Measurements from ENCODE around the gene SLCO2A1.

SLCO2A1 gene

GRCh38 chr3:134067531-134068161 lies 37.9 kb upstream of the SLCO2A1 start:
- no peak overlapping the region for H3K4me2 ChIP-seq
- no peak overlapping the region for H3K27ac ChIP-seq
- no peak overlapping the region for H2AFZ ChIP-seq (ENCODE audit: low read depth)
- no peak for TF ChIP-seq CTCF (conservative IDR thresholded peaks at IDR 0.05; ENCODE audit: low read depth, low read length)
- no peaks in the 10 kb centered on the region for H4K20me1 ChIP-seq (ENCODE audit: insufficient read depth)
- H3K4me3 ChIP-seq (IDR thresholded peaks at IDR 0.05; ENCODE audit: insufficient read depth, low read depth, low read length), result no peak overlapping the region
- no peaks in the 10 kb centered on the region for H3K4me1 ChIP-seq (ENCODE audit: low read depth, poor library complexity, severe bottlenecking)
- no peaks in the 10 kb centered on the region for H3K79me2 ChIP-seq (ENCODE audit: insufficient read depth, low read depth)
- no peaks in the 10 kb centered on the region for H3K36me3 ChIP-seq (ENCODE audit: insufficient read depth)
- H3K9ac ChIP-seq, result no peak overlapping the region
- H3K27me3 ChIP-seq (ENCODE audit: insufficient read depth, low read depth), result no peaks in the 10 kb centered on the region

- no peak overlapping the region for H3K4me3 ChIP-seq (IDR thresholded peaks at IDR 0.05; ENCODE audit: insufficient read depth, low read depth, low read length)
These were observed 37.2 kb upstream of the SLCO2A1 start for GRCh38 chr3:134066651-134067530.

GRCh38 chr3:134066158-134066541 lies 36.4 kb upstream of the SLCO2A1 start:
- Histone ChIP-seq H3K9ac (no peak overlapping the region), H3K27me3 (ENCODE audit: insufficient read depth, low read depth) (no peaks in the 10 kb centered on the region), H3K4me3 (IDR thresholded peaks at IDR 0.05; ENCODE audit: insufficient read depth, low read depth, low read length) (no peak overlapping the region), H3K4me1 (ENCODE audit: low read depth, poor library complexity, severe bottlenecking) (no peaks in the 10 kb centered on the region), H3K36me3 (ENCODE audit: insufficient read depth) (no peaks in the 10 kb centered on the region), H3K4me2 (no peak overlapping the region), H4K20me1 (ENCODE audit: insufficient read depth) (no peaks in the 10 kb centered on the region), H3K79me2 (ENCODE audit: insufficient read depth, low read depth) (no peaks in the 10 kb centered on the region), H2AFZ (ENCODE audit: low read depth) (no peak overlapping the region), H3K27ac (no peak overlapping the region)
- no peak for TF ChIP-seq CTCF (conservative IDR thresholded peaks at IDR 0.05; ENCODE audit: low read depth, low read length)

More at GRCh38 chr3:134066651-134067530, 37.2 kb upstream of the SLCO2A1 start:
- no peaks in the 10 kb centered on the region for H3K4me1 ChIP-seq (ENCODE audit: low read depth, poor library complexity, severe bottlenecking)
- H3K27me3 ChIP-seq (ENCODE audit: insufficient read depth, low read depth), result no peaks in the 10 kb centered on the region
- H2AFZ ChIP-seq (ENCODE audit: low read depth), result no peak overlapping the region
- no peak for TF ChIP-seq CTCF (conservative IDR thresholded peaks at IDR 0.05; ENCODE audit: low read depth, low read length)
- H3K27ac ChIP-seq, result no peak overlapping the region
- H3K36me3 ChIP-seq (ENCODE audit: insufficient read depth), result no peaks in the 10 kb centered on the region
- H3K4me2 ChIP-seq, result no peak overlapping the region
- H3K9ac ChIP-seq, result no peak overlapping the region
- no peaks in the 10 kb centered on the region for H3K79me2 ChIP-seq (ENCODE audit: insufficient read depth, low read depth)
- no peaks in the 10 kb centered on the region for H4K20me1 ChIP-seq (ENCODE audit: insufficient read depth)

GRCh38 chr3:134065252-134066157 lies 35.8 kb upstream of the SLCO2A1 start:
- no peaks in the 10 kb centered on the region for H3K79me2 ChIP-seq (ENCODE audit: insufficient read depth, low read depth)
- no peaks in the 10 kb centered on the region for H3K4me1 ChIP-seq (ENCODE audit: low read depth, poor library complexity, severe bottlenecking)
- H3K36me3 ChIP-seq (ENCODE audit: insufficient read depth), result no peaks in the 10 kb centered on the region
- no peak overlapping the region for H3K9ac ChIP-seq
- TF ChIP-seq CTCF (conservative IDR thresholded peaks at IDR 0.05; ENCODE audit: low read depth, low read length), result no peak
- no peak overlapping the region for H3K4me3 ChIP-seq (IDR thresholded peaks at IDR 0.05; ENCODE audit: insufficient read depth, low read depth, low read length)
- H2AFZ ChIP-seq (ENCODE audit: low read depth), result no peak overlapping the region
- H3K27me3 ChIP-seq (ENCODE audit: insufficient read depth, low read depth), result no peaks in the 10 kb centered on the region
- H3K27ac ChIP-seq, result no peak overlapping the region
- H4K20me1 ChIP-seq (ENCODE audit: insufficient read depth), result no peaks in the 10 kb centered on the region
- no peak overlapping the region for H3K4me2 ChIP-seq

Data from KMS-11 (cell line).